SK-N-SH treated with all-trans-retinoic acid at 6 μM for 48 hours (cell line): ENCODE results near the gene ADAMTS17.

ENCODE experiments used
- ATAC-seq: fragments of 200-7000 bp; cut with Tn5 transposase; 3 replicates; pipeline ENCODE4 v1.9.1; 2020; ENCODE audit warnings: mild to moderate bottlenecking, moderate library complexity
- CSDC2 ChIP-seq: fragments of 250-450 bp; sonication (Bioruptor Pico); IDR thresholded peaks from 2 replicates; pipeline ENCODE4 v1.5.0; 2020; ENCODE audit warnings: mild to moderate bottlenecking, moderate library complexity
- ESRRG ChIP-seq: fragments of 250-450 bp; sonication (Bioruptor Pico); IDR thresholded peaks from 2 replicates; pipeline ENCODE4 v1.6.1; 2021; ENCODE audit warnings: mild to moderate bottlenecking
- GLIS3 ChIP-seq: fragments of 250-450 bp; sonication (Bioruptor Pico); IDR thresholded peaks from 2 replicates; pipeline ENCODE4 v1.5.0; 2020; ENCODE audit warnings: mild to moderate bottlenecking, moderate library complexity
- ISL1 ChIP-seq: fragments of 250-450 bp; sonication (Bioruptor Pico); IDR thresholded peaks from 2 replicates; pipeline ENCODE4 v2.1.2; 2022; ENCODE audit warnings: mild to moderate bottlenecking, moderate library complexity
- OSR1 ChIP-seq: fragments of 250-450 bp; sonication (Bioruptor Pico); IDR thresholded peaks from 2 replicates; pipeline ENCODE4 v1.8.0; 2022; ENCODE audit warnings: moderate library complexity, mild to moderate bottlenecking, inconsistent platforms
- PATZ1 ChIP-seq: fragments of 250-450 bp; sonication (Bioruptor Pico); IDR thresholded peaks from 2 replicates; pipeline ENCODE4 v1.8.0; 2020; ENCODE audit warnings: mild to moderate bottlenecking, moderate library complexity, borderline replicate concordance
- PPARA ChIP-seq: fragments of 250-450 bp; sonication (Bioruptor Pico); IDR thresholded peaks from 2 replicates; pipeline ENCODE4 v1.5.0; 2020; ENCODE audit warnings: mild to moderate bottlenecking, borderline replicate concordance
- RARB ChIP-seq: fragments of 250-450 bp; sonication (Bioruptor Pico); IDR thresholded peaks from 2 replicates; pipeline ENCODE4 v1.8.0; 2021; ENCODE audit warnings: mild to moderate bottlenecking, moderate library complexity
- SNAI2 ChIP-seq: fragments of 250-450 bp; sonication (Bioruptor Pico); IDR thresholded peaks from 2 replicates; pipeline ENCODE4 v1.5.0; 2020; ENCODE audit warnings: mild to moderate bottlenecking, moderate library complexity
- TCF4 ChIP-seq: fragments of 250-450 bp; sonication (Bioruptor Pico); IDR thresholded peaks from 2 replicates; pipeline ENCODE4 v1.8.0; 2021; ENCODE audit warnings: mild to moderate bottlenecking, moderate library complexity, borderline replicate concordance
- TOX ChIP-seq: fragments of 250-450 bp; sonication (Bioruptor Pico); IDR thresholded peaks from 2 replicates; pipeline ENCODE4 v1.8.0; 2021; ENCODE audit warnings: mild to moderate bottlenecking, moderate library complexity, borderline replicate concordance
- ZC3H10 ChIP-seq: fragments of 250-450 bp; sonication (Bioruptor Pico); IDR thresholded peaks from 2 replicates; pipeline ENCODE4 v1.5.1; 2021; ENCODE audit warnings: mild to moderate bottlenecking, moderate library complexity
- ZFP30 ChIP-seq: fragments of 450-650 bp; formaldehyde crosslinking; IDR thresholded peaks from 2 replicates; pipeline ENCODE4 v1.5.0; 2022; ENCODE audit warnings: mild to moderate bottlenecking, moderate library complexity
- ZNF565 ChIP-seq: fragments of 450-650 bp; formaldehyde crosslinking; conservative IDR thresholded peaks from 2 replicates; pipeline ENCODE4 v1.5.0; 2020; ENCODE audit warnings: low read depth, mild to moderate bottlenecking, moderate library complexity
- ZNF70 ChIP-seq: fragments of 450-650 bp; formaldehyde crosslinking; IDR thresholded peaks from 2 replicates; pipeline ENCODE4 v1.5.0; 2020; ENCODE audit warnings: mild to moderate bottlenecking, moderate library complexity
- ZNF8 ChIP-seq: fragments of 450-650 bp; formaldehyde crosslinking; IDR thresholded peaks from 2 replicates; pipeline ENCODE4 v1.5.0; 2020; ENCODE audit warnings: mild to moderate bottlenecking, moderate library complexity
- TF ChIP-seq, protein P1 (sequence below): fragments of 250-450 bp; sonication (Bioruptor Pico); IDR thresholded peaks from 2 replicates; pipeline ENCODE4 v1.5.1; 2021; ENCODE audit warnings: mild to moderate bottlenecking, moderate library complexity
- TF ChIP-seq, protein P2 (sequence below): fragments of 250-450 bp; sonication (Bioruptor Pico); IDR thresholded peaks from 2 replicates; pipeline ENCODE4 v1.8.0; 2021; ENCODE audit warnings: low read depth, mild to moderate bottlenecking, moderate library complexity, borderline replicate concordance
- TF ChIP-seq, protein P3 (sequence below): fragments of 250-450 bp; sonication (Bioruptor Pico); IDR thresholded peaks from 2 replicates; pipeline ENCODE4 v1.5.1; 2020; ENCODE audit warnings: low read depth, mild to moderate bottlenecking, moderate library complexity

Gene ADAMTS17

DNA sequence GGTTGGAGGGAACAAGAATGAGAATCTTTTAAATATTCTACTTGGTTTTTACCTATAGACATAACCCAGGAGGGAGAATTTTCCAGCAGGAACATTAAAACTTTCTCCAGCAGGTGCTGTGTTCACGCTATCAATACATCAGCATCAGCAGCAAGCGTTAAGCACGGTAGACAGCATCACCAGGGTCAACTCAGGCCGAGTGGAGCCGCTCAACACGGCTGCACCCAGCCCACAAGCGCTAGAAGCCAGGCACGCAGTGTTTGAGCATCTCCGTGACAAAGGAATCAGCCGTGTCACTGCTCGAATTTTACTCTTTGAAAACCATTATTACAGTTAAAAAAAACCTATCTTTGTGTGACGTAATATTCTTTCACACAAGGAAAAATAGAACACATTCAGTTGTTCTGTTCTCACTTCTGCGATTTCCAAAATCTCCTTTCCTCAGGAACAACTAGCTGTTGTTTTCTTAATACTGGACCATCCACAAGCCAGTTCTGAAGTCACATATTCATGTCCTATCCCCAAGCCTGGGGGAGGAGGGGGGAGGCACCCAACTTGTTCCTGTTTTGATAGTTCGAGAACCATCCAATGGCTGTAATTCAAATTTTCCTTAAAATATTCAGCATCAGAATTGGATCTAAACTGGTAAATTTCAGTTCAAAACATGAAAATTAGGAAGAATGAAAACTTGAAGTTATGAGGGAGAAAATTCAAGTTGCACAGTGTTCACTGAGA is 77.9 kb downstream of the ADAMTS17 start:
- no peak for ATAC-seq

GRCh38 chr15:100263031-100263430 is 78.7 kb downstream of the ADAMTS17 start:
- no peak for TF ChIP-seq RARB (CRISPR knock-in tag)
- TF ChIP-seq OSR1 (CRISPR knock-in tag): no peak
- TF ChIP-seq, protein P1, sequence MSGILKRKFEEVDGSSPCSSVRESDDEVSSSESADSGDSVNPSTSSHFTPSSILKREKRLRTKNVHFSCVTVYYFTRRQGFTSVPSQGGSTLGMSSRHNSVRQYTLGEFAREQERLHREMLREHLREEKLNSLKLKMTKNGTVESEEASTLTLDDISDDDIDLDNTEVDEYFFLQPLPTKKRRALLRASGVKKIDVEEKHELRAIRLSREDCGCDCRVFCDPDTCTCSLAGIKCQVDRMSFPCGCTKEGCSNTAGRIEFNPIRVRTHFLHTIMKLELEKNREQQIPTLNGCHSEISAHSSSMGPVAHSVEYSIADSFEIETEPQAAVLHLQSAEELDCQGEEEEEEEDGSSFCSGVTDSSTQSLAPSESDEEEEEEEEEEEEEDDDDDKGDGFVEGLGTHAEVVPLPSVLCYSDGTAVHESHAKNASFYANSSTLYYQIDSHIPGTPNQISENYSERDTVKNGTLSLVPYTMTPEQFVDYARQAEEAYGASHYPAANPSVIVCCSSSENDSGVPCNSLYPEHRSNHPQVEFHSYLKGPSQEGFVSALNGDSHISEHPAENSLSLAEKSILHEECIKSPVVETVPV (CRISPR knock-in tag): no peak
- no peak for TF ChIP-seq ZNF565
- TF ChIP-seq ZFP30: no peak
- no peak for TF ChIP-seq ZC3H10 (CRISPR knock-in tag)
- TF ChIP-seq, protein P2, sequence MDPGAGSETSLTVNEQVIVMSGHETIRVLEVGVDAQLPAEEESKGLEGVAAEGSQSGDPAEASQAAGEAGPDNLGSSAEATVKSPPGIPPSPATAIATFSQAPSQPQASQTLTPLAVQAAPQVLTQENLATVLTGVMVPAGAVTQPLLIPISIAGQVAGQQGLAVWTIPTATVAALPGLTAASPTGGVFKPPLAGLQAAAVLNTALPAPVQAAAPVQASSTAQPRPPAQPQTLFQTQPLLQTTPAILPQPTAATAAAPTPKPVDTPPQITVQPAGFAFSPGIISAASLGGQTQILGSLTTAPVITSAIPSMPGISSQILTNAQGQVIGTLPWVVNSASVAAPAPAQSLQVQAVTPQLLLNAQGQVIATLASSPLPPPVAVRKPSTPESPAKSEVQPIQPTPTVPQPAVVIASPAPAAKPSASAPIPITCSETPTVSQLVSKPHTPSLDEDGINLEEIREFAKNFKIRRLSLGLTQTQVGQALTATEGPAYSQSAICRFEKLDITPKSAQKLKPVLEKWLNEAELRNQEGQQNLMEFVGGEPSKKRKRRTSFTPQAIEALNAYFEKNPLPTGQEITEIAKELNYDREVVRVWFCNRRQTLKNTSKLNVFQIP (CRISPR knock-in tag): no peak
- TF ChIP-seq PPARA (CRISPR knock-in tag): no peak
- no peak for TF ChIP-seq ISL1
- TF ChIP-seq TOX (CRISPR knock-in tag): no peak
- TF ChIP-seq ZNF70 (CRISPR knock-in tag): no peak
- no peak for TF ChIP-seq ZNF8 (CRISPR knock-in tag)
- TF ChIP-seq, all 23 proteins: peak for 0
- no peak for ATAC-seq

More for the DNA sequence above, 77.9 kb downstream of the ADAMTS17 start:
- TF ChIP-seq ZNF8 (CRISPR knock-in tag): no peak
- TF ChIP-seq, protein P2 (CRISPR knock-in tag): no peak
- no peak for TF ChIP-seq CSDC2 (CRISPR knock-in tag)
- no peak for TF ChIP-seq ZNF70 (CRISPR knock-in tag)
- no peak for TF ChIP-seq SNAI2 (CRISPR knock-in tag)
- no peak for TF ChIP-seq TCF4
- no peak for TF ChIP-seq ESRRG (CRISPR knock-in tag)
- TF ChIP-seq OSR1 (CRISPR knock-in tag): no peak
- TF ChIP-seq ZNF565: no peak
- TF ChIP-seq, protein P1 (CRISPR knock-in tag): no peak
- no peak for TF ChIP-seq PPARA (CRISPR knock-in tag)
- TF ChIP-seq, protein P3, sequence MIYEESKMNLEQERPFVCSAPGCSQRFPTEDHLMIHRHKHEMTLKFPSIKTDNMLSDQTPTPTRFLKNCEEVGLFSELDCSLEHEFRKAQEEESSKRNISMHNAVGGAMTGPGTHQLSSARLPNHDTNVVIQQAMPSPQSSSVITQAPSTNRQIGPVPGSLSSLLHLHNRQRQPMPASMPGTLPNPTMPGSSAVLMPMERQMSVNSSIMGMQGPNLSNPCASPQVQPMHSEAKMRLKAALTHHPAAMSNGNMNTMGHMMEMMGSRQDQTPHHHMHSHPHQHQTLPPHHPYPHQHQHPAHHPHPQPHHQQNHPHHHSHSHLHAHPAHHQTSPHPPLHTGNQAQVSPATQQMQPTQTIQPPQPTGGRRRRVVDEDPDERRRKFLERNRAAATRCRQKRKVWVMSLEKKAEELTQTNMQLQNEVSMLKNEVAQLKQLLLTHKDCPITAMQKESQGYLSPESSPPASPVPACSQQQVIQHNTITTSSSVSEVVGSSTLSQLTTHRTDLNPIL (CRISPR knock-in tag): no peak
- TF ChIP-seq TOX (CRISPR knock-in tag): no peak
- TF ChIP-seq PATZ1 (CRISPR knock-in tag): no peak
- TF ChIP-seq ZC3H10 (CRISPR knock-in tag): no peak
- no peak for TF ChIP-seq GLIS3 (CRISPR knock-in tag)
- TF ChIP-seq ISL1: no peak
